GM19468 (cell line): ENCODE data around the gene PRSS38.
A peak's percentile ranks its signal among the peaks of the same experiment; 100 is the strongest.

Source experiments
- ATAC-seq: cut with Tn5 transposase; IDR thresholded peaks from one replicate; pipeline ENCODE4 v1.9.1; 2021; ENCODE audit warnings: mild to moderate bottlenecking, moderate library complexity, moderate number of reproducible peaks; ENCODE audit not compliant: unreplicated experiment; ENCODE audit errors: extremely low read depth

PRSS38 gene

DNA sequence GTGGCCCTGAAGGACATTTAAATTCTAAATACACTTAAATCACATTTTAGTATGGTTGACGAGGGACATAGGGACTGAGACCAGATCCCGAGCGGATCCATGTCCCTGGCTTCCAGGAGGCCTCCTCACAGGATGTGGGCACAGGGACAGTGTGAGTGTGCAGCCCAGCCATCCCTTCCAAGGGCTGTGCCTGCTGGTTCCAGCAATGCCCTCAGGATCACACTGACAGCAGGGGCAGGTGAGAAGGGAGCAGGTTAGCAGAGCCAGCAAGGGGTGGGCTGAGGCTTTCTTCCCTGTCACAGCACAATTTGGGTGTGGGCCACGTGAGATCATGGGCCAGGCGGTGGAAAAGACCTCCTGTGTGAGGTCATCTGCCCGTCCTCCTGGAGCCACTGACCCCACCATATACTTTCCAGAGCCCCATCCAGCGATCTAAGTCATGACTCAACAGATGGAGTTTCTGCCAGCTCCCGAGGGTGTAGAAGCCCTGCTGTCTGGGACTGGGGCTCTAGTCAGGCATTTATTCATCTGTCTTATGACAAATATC is 37.0 kb upstream of the PRSS38 start:
- no peak for ATAC-seq

DNA sequence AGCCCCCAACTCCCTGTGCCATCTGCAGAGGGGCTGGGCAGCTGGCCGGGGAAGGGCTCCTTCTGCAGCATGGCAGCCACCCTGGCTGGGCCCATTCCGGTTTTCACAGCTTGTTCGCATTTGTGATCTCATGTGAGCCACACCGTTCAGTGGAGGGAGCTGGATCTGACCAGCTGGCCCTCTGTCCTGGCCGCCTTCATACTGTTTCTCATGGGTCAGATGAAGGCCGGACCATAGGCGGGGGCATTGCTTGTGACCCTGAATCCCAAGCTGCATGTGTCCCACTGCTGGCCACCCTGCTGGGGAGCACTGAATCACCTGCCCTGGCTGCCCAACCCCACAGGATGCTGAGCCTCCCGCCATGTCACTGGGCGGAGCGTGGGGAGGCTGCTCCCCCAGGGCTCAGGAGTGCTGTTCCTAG is 36.4 kb upstream of the PRSS38 start:
- no peak for ATAC-seq

DNA sequence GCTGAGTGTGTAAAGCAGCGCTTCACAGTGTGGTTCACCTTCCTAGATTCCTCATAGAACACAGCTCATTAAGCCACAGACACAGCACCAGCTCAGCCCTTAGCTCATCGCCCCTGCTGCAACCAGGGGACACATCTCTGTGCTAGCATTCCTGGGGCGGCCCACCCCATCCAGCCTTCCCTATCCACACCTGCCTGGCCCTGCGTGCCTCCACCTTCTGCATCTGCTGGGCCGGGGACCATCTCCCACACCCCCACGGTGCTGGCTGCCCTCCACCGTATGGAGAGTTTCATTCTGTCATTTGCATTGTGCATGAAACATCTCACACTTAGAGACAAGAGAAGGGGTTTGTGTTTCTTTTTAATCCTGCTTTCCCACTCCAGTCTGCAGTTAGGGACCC is 35.8 kb upstream of the PRSS38 start:
- no peak for ATAC-seq

DNA sequence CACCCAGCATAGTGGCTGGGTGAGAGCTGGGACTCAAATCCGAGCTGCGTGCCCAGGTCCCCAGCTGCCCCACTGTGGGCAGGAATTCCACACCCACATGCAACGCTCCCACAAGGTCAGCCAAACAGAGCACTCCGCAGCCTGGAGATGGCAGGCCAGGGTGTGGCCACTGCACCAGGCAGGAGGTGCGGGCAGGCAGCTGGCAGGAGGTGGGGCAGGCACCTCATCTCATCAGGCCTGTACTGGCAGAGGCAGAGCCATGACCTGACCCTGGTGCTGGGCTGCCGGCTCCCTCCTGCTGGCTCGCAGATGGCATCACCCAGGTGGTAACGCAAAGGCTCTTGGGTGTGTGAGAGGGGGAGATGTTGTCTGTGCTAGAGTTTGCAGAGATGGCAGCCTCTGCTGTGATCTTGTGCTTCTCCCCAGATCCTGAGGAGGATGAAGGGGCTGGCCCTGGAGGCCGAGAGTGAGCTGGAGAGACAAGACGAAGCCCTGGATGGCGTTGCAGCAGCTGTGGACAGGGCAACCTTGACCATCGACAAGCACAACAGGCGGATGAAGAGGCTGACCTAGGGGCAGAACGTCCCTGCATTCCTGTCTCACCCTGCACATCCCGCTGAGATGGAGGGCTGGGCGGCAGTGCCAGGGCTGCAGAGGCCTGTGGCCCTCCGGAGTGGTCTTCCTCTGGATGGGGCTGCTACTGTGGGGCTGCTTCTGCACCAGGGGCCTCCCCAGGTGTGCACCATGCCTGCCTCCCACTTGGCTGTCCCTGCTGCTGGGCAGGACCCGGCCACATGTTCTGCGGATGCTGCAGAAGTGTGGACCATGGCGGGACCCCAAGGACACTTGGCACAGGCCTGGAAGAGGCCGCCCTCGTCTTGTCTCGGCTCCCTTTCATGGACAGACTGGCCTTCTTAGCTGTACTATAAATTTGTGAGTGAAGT is 35.1 kb upstream of the PRSS38 start:
- no peak for ATAC-seq

DNA sequence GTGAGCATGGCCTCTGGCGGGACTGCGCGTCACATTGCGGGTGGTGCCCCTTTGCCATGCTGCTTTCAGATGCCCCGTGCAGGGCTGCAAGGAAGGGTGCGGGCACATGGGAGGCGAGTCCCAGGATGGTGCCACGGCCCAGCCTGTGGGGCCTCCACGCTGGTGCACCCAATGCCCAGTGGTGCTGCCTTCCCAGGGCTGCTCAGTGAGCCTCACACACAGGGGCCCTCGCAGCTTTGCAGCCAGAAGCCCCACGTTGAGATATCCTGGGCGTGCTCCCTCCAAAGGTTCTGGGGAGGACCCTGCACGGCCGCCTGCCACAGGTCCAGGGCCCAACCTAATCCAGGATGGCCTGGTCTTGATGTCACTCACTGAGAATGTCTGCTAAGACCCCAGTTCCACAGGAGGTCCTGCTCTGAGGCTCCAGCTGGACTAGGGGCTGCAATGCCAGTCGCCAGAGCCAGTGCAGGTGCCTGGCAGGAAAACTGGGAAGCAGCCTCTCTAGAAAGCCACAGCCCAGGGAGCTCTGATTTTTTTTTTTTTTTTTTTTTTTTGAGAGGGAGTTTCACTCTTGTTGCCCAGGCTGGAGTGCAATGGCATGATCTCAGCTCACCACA is 34.1 kb upstream of the PRSS38 start:
- no peak for ATAC-seq

DNA sequence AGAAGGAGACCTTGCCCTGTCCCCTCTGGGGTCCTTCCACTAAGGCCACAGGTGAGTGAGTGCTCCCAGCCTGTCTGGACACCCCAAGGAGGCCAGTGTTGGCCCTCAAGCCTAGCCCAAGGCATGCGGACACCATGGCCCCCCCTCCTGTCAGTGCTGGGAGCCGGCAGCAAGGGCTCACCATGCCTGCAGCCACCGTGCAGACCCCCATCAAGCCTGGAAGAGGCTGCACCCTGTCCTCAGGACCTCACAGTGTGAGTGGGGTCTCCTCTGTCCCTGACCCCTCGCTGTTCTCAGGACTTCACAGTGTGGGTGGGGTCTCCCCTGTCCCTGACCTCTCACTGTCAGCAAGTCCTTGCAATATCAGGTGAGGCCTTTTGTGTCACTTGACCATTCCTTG is 33.2 kb upstream of the PRSS38 start:
- no peak for ATAC-seq

DNA sequence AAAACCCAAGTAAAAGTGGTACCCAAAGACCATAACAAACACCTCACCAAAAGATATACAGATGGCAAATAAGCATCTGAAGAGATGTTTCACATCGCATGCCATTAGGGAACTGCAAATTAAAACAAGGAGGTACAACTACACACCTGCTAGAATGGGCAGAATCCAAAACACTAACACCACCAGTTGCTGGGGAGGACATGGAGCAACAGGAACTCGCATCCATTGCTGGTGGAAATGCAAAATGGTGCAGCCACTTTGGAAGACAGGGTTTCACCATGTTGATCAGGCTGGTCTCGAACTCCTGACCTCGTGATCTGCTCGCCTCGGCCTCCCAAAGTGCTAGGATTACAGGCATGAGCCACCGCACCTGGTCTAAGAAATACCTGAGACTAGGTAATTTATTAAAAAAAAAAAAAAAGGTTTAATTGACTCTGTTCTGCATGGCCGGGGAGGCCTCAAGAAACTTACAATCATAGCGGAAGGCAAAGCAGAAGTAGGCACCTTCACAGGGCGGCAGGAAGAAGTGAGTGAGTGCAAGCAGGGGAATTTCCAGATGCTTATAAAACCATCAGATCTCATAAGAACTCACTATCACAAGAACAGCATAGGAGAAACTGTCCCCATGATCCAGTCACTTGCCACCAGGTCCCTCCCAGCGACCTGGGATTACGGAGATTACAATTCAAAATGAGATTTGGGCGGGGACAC is 30.2 kb upstream of the PRSS38 start:
- ATAC-seq, result no peak

DNA sequence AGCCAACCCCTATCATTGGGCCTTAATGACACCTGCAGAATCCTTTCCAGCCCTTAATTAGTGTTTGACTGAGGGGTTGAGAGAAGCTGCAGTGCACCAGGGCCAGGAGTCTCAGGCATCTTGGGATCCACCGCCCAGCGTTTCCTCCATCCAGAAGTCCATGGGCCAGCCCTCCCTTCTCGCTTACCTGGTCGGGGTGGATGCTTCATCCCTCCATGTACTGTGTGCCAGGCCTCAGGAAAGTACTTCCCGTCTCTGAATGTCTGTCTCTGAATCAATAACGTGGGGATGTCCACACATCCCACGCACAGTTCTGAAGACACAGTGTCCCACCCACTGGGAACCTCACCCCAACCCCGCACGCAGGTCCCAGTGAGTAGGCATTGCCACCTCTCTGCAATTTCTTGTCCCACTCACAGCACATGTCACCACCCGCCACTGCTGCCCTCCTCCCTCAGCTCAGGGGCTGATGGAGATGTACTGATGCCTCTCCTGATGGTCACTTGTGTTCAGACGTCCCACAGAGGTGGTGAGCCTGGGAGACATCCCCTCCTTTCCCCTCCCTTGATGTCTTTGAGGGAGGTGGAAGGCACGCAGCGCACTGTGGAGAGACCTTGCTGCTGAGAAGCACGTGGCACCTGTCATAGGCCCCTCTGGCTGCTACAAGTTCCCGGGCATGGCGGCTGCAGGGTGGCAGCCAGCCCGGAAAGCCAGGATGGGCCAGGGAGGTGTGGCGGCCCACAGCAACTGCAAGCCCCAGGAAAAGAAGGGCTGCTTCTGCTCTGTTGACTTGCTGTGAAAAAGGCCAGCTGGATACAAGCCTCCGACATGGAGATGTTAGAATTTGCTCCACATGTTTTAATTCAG is 29.4 kb upstream of the PRSS38 start:
- ATAC-seq, result no peak

DNA sequence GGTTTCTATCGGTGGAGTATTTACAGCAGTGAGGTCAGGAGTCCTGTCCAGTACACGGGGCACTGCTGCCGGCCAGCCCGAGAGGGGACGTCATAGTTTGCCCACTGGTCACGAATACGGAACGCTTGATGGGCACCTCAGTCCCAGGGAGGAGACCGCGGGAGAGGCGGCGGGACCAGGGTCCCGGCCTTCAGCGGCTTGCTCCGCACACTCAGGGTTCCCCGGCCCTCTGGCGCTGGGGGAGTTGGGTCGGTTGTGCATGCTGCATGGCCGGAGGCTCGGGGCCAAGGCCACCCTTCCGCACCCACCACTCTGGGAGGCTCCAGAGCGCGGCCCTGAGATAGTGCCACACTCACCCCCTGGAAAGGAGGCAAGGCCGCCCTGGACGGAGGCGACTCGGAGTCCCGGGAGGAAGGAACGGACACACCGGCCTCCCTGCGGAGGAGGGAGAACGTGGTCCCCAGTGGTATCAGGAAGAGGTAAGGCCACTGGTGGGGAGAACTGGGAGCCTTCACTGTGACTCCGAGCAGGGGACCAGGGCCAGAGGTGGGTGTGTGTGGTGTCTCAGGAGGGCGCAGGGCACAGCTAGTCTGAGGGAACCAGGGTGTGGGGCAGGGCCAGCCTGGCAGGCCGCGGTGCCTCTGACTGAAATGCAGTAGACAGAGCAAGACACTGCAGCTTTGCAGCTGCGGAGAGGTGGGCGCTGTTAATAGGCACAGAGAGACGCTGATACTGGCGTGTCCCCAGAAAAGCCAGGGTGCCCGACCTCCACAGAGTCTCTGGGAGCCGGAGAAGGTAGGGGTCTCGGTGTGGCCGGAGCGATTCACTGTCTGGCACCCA is 28.6 kb upstream of the PRSS38 start:
- no peak for ATAC-seq

DNA sequence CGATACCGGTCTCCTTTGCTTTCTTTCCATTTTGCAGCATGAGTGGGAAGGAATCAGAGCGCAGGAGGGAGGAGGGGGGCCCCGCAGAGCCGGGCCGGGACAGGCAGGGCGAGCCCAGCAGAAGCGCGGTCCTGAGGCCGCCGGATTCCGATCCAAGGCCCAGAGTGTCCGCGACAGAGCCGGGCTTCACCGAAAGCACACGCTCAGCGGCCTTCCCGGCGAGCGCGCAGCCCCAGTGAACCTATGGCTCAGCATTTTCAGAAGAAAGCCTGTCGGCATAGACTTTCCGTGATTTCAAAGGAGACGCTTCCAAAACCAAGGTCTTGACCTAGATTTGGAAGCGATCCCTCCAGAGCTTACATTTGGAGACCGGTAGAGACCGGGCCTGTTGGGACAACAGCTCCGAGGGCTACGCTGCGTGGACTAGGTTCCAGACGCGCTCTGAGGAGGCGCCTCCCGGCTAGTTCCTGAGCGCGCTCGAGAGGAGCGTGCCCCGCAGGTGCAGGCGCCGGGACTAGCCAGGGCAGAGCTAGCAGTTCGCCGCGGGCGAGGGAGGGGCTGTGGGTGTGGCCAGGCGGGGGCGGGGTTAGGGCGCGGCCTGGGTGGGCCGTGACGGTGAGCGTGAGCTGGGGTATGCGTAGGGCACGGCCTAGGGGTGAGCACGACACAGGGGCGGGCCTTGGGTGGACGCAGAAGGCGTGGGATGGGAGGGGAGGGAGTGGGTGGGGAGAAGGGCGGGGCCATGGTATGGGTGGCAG is 27.8 kb upstream of the PRSS38 start:
- peak; percentile 96 for ATAC-seq

DNA sequence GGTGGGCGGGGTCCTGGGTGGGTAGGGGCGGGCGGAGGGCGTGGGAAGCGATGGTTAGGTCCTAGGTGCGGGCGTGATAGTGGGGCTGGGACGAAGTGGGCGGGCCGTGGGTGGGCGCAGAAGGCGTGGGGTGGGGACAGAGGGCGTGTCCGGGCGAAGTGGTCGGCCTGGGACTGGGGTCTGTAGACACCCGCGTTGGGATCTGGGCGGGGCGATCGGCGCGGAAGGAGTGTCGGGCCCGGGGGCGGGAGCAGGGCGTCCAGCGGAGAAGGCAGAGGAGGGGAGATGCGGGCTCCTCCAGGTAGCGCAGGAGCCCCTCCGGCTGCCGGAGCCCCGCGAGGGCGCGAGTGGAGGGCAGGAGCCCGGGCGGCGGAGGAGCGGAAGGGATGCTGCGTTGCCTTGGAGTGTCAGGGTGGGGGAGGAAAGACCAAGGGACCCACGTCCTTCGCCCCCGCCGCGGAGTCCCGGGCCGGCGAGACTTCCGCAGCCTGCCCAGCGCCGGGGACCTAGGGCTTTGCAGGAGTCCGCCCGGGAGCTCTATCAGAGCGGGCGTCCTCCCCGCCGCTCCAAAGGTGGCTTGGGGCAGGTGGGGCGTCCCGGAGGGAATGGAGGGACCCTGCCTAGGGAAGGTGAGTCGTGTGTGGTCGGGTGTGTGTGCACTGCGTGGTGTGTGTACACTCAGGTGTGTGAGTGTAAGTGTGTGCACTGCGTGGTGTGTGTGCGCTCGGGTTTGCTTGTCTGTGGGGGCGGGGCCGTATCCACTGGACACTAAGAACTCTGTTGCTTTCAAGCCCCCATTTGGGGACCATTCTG is 27.0 kb upstream of the PRSS38 start:
- no peak for ATAC-seq

DNA sequence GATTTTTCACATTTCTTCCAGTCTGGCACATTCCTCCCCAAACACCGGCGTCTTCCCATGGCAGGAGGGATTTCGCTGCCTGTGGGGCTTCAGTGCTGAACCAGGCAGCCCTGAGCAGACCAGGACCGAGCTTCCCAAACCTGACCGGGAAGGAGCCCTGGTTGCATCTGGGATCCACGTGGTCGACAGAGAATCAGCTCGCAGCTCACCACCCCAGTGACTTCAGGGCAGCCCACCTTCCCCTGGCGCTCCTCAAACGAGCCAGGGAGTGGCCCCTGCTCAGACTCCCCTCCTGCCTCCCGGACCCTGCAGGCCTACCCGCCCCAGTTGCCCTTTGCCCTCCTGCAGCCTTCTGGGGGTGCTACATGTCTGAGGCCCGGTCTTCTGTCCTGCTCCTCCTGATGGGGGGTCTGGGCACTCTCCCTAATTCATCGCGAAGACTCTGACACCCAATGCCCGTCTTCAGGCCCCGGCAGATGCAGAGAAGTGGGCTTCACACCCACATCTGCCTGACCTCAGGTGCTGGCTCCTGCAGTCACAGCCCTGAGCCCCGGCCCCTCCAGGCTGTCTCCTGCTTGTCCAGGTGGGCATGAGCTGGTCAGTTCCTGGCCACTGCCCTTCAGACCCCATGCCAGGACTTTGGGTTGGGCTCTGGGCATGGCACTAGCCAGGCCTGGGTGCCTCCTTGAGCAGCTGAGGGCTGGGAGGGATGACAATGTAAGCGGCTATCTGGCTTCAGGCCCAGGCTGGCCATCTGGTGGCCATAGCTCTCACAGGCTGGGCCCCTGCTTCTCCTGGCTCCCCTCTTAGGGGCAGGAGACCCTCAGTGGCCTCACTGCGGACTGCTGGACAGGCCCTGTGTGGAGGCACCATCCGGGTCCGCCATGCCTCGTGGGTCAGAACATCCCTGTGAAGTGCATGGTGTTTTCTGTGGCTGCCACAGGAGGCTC is 26.1 kb upstream of the PRSS38 start:
- no peak for ATAC-seq

DNA sequence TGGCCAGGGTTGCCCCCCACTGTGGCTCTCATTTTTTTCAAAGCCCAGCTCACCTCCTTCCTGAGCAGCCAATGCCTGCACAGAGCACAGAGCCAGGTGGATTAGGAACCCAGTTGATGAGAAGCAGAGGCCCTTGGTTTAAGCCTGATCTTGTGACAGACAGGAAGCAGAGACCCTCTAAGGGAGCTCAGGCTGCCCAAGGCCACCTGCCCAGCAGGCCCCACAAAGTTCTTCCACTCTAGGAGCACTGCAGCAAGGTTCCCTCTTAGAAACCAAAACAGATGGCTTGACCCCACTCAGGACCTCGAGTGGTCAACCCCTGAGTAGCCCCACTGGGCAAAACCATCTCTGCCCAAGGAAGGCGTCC is 25.5 kb upstream of the PRSS38 start:
- ATAC-seq, result no peak

DNA sequence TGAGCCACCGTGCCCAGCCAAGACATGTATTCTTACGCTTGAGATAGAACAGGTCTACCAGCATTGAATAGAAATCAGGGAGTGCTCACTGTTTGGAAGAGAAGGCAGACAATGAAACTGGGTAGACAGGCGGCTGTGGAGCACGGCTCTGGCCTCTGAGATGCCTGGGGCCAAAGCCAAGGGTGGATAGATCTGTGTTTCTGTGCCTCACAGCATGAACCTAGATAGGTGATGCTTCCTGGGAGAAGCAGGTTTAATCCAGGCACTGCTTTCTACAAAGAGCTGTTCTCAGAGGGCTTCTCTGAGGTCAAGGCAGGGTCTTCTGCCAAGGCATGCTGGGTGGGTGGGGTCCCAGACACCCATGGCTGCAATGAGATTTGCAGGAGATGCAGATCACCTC is 24.6 kb upstream of the PRSS38 start:
- ATAC-seq, result no peak

DNA sequence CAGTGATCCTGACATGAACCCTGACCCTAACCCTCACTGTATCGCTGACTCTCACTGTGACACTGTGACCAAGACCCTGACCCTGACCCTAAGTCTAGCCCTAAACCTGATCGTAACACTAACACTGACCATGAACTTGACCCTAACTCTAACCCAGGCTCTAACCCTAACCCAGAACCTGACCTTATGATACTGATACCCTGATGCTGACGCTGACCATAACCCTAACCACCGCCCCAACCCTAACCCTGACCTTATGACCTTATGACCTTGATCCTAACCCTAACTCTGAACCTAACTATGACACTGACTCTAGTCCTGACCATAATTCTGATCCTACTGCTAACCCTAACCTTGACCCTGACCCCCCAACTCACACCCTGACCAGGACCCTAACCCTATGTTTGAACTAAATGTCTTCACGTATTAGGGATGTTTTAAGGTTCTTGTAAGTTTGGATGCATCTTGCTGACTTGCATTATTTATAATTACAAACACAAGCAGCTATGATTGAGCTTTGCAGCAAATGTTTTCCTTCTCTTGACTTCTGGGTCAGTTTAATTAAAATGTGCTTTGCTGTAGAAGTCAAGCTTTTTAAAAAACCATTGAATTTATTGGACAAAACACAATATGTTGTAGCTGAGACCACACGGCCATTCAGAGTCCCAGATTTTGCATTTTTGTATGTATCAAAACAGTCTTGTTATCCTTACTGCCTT is 23.9 kb upstream of the PRSS38 start:
- ATAC-seq, result no peak
